ENCODE data around the gene ARHGAP15.

Gene ARHGAP15

GRCh38 chr2:143229952-143230351 is 100.7 kb downstream of the ARHGAP15 start:
- no peak for DNase-seq

DNA sequence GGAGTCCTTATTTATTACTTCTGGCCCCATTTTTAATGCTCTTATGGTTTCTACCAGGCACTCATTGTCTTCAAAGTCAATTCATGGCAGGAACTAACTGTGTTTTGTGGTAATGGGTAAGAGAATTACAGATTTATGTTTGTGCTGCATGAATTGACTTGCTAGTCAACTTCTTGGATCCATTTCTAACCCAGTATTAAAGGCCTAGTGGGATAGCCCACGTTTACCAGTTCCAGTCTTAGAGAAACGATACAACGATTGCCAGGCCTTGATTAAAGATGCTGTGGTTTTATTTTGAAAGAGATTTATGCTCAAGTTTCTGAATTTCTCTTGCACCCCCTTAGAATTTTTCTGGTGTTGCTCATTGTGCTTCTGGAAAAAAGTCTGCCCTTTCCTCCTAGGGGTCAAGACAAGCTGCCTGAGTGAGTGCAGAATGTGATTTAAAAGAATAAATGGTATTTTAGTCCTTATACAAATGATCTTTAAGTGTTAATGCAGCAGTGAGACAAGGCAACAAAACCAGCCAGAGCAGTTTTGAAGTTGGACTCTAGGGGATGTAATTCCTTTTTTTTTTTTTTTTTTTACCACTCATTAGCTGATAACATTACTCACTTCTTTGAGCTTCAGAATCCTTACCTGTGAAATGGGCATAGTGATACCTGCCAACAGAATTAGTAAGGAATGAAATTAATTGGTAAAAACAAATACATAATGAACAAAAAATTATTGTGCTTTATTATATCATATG is 101.5 kb downstream of the ARHGAP15 start:
- no peak for DNase-seq

DNA sequence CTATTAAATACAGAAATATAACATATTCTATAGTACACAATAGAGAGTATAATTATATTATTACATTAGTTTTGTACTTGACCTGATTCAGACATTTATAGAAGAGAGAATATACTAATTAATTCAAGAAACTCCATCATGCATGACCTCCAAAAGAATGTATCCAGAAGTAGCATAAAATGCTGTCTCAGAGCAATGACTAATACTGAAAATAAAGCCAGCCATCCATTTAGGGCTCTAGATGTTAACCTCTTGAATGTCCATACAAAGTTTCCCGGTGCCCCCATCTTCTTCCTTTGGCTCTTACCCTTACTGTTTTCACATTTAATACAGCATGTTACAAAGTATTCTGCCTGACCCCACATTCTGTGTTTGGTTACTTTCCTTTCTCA is 102.0 kb downstream of the ARHGAP15 start:
- no peak for DNase-seq

GRCh38 chr2:143237146-143237777 is 108.0 kb downstream of the ARHGAP15 start:
- DNase-seq = no peak

- DNase-seq = no peak
Measured at GRCh38 chr2:143241403-143242088, 112.3 kb downstream of the ARHGAP15 start.

DNA sequence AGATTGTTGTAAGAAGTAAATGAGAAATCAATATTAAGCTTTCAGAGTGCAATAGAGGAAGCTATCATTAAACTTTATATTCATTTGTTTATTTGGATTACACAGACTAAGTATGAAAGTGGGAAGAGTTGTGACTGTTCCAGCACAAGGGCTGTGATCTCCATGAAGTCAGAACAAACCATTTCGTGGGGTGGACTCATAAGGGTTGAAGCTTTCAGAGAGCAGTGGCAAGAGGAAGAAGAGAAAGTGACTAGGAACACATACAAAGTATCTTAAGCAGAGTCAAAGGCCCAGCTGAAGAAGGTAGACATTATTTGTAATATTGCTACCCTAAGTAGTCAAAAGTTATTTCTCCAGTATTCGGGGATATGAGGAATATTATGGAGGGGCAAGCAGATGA is 117.0 kb downstream of the ARHGAP15 start:
- DNase-seq = no peak

DNA sequence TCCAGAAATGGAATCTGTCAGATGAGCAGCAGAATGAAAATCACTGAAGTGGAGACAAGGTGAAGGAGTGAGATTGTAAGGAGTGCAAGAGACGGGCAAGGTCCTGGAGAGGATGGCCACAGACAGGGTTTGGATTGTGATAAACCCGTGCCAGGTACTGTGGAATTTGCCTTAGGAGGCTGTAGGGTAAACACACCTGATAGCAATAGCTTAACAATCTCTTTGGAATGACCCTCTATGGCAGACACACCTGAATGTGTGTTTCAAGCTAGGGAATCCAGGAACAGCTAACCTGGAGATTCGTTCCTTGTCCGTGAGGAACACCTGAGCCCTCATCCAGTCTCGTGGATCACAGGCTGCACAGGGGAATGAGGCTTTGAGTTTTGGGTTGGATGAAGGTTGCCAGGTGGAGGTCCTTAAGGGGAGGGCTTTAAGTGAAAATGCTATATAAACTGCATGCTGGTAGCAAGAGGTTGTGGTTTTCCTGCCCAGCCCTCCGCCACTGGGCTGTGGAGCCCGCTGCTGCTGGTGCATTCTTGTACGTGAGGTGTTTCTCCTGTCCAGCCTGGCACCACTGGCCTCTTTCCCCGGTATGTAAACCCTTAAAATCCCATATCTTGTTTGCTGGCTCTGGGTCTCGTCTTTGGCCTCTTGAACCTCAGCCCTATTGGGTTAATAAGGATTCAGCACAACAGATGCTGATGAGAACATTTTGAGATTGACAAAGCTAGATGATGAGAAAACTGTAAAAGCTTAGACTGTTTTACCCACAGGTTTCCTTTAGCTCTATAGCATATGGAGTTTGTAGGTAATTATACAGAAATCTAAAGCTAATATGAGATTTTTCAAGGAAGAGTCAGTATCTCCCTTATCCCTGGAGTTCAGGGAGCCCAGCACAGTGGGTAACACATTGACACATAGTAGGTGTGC is 117.9 kb downstream of the ARHGAP15 start:
- no peak for DNase-seq

DNA sequence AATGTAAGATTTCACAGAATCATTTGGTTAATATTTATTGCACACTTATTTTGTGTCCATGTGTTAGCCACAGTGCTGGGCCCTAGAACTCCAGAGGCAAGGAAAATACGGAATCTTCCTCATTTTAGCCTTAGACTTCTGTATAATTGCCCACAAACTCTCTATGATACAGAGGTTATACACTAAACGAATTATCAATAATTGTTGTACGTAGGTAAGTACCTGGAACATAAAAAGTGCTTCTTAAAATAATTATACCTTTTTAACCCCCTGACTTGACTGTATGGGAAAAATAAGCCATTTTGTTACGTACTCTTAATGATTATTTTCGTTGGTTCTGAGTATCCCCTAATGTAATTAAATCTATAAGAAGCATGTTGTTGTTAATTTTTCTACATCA is 119.4 kb downstream of the ARHGAP15 start:
- DNase-seq = no peak

GRCh38 chr2:143251681-143252080 is 122.5 kb downstream of the ARHGAP15 start:
- no peak for DNase-seq

DNA sequence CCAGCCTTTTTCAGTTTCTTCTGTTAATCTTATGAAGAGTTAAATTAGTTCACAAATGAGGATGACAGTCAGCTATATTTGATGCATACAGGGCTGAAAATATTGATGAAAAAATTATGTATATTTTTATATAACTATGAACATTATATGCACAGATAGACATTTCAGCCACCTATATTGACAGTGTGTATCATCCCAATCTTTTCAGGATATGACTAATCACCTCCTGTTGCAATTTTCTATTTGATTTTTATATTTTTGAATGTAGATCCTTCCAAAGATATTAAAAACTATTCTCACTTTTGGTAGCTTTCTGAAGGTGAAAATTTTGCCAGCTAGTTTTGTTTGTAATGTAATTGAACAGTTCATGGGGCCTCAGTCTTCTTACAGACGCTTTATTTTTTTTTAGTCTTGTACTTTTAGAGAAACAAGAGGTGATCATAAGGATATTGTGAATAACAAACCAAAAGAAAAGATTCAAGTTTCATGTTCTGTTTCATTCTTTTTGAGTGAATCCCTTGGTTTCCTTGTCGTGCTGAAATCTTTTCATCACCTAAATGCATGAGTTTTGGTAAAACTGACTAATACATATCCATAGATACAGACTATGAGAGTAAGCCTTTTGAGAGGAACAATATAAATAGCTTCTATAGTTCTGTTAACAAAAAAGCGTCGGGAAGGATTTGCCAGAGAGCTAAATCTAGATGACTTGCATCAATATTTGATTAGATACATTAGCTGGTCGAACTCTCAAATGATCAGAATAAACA is 123.1 kb downstream of the ARHGAP15 start:
- DNase-seq = peak; percentile 50

GRCh38 chr2:143254110-143254509 is 124.9 kb downstream of the ARHGAP15 start:
- DNase-seq = peak; percentile 55

DNA sequence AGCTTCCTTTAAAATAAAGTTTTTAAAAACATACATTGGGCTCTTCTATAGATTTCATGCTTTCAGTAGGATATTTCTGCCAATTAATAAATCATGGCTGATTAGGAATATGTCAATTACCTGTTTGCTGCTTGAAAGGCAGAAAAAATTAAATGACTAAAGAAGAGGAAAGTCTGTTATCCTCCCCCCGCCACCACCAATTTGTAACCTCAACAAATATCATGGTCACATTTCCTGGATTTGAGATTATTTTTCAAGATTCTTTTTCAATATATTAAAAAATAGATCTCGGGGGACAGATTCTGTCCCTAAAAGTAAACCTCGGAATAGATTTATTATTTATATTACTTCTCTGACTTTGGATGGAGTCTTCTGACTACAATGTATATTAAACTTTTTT is 125.9 kb downstream of the ARHGAP15 start:
- DNase-seq = no peak

GRCh38 chr2:143255899-143256298 is 126.7 kb downstream of the ARHGAP15 start:
- peak; percentile 80 for DNase-seq

DNA sequence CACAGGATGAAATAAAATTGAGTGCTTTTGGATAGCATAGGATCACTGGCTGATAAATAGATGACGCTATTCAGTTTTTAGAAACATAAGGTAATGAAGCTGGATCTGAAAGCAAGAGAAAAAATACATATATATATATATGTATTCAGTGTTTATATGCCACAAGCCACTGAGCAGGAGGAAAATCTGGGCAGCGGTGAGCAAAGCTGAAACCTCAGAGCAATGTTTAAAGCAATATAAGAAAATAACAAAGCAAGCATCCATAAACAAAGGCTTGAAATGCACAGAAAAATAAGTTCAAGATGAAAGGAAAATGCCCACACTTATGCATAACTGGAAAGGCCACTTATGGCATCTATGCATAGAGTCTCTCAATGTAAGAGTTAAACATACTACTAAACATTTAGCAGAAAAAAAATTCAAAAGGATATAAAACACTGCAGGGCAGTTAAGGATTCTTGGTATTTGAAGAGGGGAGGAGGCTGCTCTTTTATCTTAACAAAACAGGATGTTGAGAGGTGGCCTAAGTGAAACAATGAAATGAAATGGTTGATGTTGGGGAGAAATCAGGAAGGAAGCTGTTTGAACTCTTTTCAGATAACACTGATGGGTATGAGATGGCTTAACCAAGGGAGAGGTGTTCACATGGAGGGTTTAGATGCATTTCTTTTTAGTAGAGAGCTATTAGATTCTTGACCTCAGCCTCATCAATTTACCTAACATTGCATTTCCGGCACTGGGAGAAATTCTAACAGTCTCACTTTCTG is 129.1 kb downstream of the ARHGAP15 start:
- DNase-seq = peak; percentile 78

DNA sequence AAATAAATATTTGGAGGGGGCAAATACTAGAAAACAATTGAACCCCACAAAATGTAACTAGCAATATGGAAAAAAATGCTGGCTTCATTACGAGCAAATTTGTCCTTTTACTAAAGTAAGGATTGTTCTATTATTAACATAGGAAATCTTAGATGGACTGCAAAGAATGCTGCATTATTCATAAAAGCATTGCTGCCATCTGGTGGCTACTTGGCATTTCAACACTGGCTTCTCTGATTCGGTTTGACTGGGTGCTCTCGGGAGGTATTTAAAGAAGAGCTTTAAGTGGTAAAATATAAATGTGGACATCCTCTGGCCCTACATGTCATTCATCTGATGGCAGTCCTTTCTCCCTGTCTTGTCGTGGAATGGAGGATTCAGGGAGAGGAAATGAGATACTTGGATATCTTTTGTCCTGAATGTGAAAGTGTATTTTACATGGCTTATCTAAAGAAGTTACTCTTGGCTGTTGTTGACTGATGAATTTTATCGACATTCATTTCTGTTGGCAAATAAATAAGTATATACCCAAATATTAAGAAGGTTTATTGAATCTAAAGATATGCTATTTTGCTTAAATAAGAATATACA is 130.2 kb downstream of the ARHGAP15 start:
- DNase-seq = peak; percentile 86

DNA sequence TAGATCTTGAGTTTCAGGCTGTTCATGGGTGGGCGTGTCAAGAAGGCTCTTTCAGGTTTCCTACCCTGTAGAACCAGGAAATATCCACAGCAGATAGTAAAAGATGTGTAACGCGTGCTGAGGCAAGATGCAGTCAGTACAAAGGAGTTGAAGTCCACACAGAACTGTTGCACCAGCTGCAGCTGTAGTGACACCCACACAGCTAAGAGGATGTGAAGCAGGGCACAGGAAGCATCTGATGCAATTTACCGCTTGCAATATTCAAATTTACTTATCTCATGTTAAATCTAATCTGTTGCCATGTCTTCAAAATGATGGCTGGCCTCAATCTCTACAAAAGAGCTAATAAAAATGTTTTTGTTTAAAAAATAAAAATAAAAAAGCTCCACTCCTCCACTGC is 132.8 kb downstream of the ARHGAP15 start:
- DNase-seq = peak; percentile 85

- DNase-seq = peak; percentile 44
Measured at GRCh38 chr2:143262389-143262788, 133.2 kb downstream of the ARHGAP15 start.

DNA sequence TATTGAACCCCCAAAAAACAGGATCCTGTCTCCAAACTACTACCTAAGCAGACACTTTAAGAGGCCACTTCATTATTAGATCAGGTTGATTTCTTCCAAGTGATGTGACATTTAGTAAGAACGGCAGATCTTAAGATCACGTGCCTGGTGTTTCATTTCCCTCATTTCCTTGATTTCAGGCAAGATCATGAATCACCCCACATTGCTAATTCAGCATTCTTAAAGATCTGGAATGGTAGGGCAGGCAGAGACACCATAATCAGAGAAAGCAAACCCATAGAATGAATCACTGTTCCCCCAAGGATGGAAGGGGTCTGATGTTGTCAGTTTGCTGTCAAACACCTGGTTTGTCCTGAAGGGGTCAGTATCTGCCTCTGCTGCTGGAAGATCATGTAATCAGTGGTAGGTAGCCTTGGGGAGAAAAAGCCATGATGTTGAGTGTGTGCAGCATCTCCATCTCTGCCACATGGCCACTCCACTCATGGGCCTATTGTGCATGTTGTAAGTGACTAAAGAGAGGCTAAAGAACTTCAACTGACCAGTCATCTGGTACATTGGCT is 133.9 kb downstream of the ARHGAP15 start:
- peak; percentile 28 for DNase-seq

- no peak for DNase-seq
Measured at GRCh38 chr2:143264851-143265250, 135.6 kb downstream of the ARHGAP15 start.

DNA sequence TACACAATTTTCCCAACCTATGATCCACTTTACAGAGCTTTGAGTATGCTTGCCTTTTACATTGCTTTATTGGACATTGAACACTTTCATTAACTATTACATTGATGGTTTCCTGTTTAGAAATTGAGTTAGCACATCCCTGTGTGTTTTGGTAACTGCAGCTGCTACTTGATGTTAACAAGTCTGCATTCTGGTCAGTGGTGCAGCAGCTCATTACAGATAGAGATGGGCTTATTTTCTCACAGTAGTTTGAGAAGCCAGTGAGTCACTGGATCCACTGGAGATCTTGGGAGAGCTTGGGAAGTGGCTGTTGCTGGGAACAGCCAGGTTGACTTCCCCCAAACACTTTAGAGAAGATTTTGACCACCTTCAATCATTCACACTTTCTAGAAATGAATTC is 150.5 kb downstream of the ARHGAP15 start:
- DNase-seq = no peak
